GM19467 (cell line): ENCODE measurements around the gene DPYD.

Experiments used
- ATAC-seq: cut with Tn5 transposase; IDR thresholded peaks from one replicate; pipeline ENCODE4 v1.9.1; 2021; ENCODE audit warnings: mild to moderate bottlenecking, moderate library complexity; ENCODE audit not compliant: unreplicated experiment

DPYD gene

GRCh38 chr1:97073169-97073568, 847.7 kb downstream of the DPYD start:
- ATAC-seq = no peak

- ATAC-seq = no peak
These were observed 849.7 kb downstream of the DPYD start for GRCh38 chr1:97071173-97071572.

- no peak for ATAC-seq
These were observed 850.5 kb downstream of the DPYD start for GRCh38 chr1:97070376-97070775.

GRCh38 chr1:97069312-97069711, 851.5 kb downstream of the DPYD start:
- ATAC-seq = no peak

- no peak for ATAC-seq
These were observed 854.0 kb downstream of the DPYD start for GRCh38 chr1:97066860-97067259.

GRCh38 chr1:97063532-97063931, 857.3 kb downstream of the DPYD start:
- no peak for ATAC-seq

GRCh38 chr1:97061604-97062003, 859.2 kb downstream of the DPYD start:
- no peak for ATAC-seq

- ATAC-seq = no peak
These were observed 864.4 kb downstream of the DPYD start for GRCh38 chr1:97056386-97056785.

- no peak for ATAC-seq
These were observed 867.6 kb downstream of the DPYD start for GRCh38 chr1:97053268-97053667.

- no peak for ATAC-seq
These were observed 869.0 kb downstream of the DPYD start for GRCh38 chr1:97051823-97052222.

GRCh38 chr1:97050506-97050905, 870.3 kb downstream of the DPYD start:
- ATAC-seq = no peak

- no peak for ATAC-seq
These were observed 873.4 kb downstream of the DPYD start for GRCh38 chr1:97047421-97047793.

GRCh38 chr1:97046765-97047420, 873.9 kb downstream of the DPYD start:
- ATAC-seq = no peak

- no peak for ATAC-seq
These were observed 876.6 kb downstream of the DPYD start for GRCh38 chr1:97044159-97044760.

- ATAC-seq = no peak
These were observed 878.3 kb downstream of the DPYD start for GRCh38 chr1:97042551-97042950.

- ATAC-seq = no peak
These were observed 879.8 kb downstream of the DPYD start for GRCh38 chr1:97041026-97041425.

- no peak for ATAC-seq
These were observed 882.4 kb downstream of the DPYD start for GRCh38 chr1:97038410-97038809.

- ATAC-seq = no peak
These were observed 886.2 kb downstream of the DPYD start for GRCh38 chr1:97034651-97035050.

- no peak for ATAC-seq
These were observed 886.9 kb downstream of the DPYD start for GRCh38 chr1:97033949-97034348.
